Body of pancreas (tissue), 4 donors: ENCODE results near the gene UCK2. TPM values are rescaled to one million over a fixed set of nuclear protein-coding genes. Genes with fewer than 3 reads are reported as not detected.

Source experiments
- ATAC-seq: fragments of 150-250 bp; one replicate; pipeline ENCODE4 v1.9.1; 2016
- DNase-seq, 4 donors: peaks; one replicate each; pipeline ENCODE4 v3.0.0-alpha.2; 2019
- H3K27ac ChIP-seq, 4 donors: fragments of 200-600 bp; sonication (generic); 1 replicate in 3 of 4; 2 replicates in 1 of 4; pipeline versions ENCODE4 v1.5.1 to v1.6.1; 2016 to 2019; ENCODE audit warnings: mild to moderate bottlenecking in 1 of 4, mixed read lengths in 1 of 4, moderate library complexity in 1 of 4
- H3K27me3 ChIP-seq, 2 donors: fragments of 200-600 bp; sonication (generic); one replicate each; pipeline ENCODE4 v1.6.0; 2016; ENCODE audit warnings: mild to moderate bottlenecking in 1 of 2
- H3K36me3 ChIP-seq, 2 donors: fragments of 200-600 bp; sonication (generic); replicated peaks in 1 of 2; 2 replicates each; pipeline ENCODE4 v1.5.1; 2016; ENCODE audit warnings: low read depth in 2 of 2; ENCODE audit not compliant: insufficient read depth in 1 of 2
- H3K4me1 ChIP-seq: fragments of 200-600 bp; sonication (generic); one replicate; pipeline ENCODE4 v1.6.0; 2016
- H3K4me3 ChIP-seq, 2 donors: fragments of 200-600 bp; sonication (generic); 1 replicate in 1 of 2; 2 replicates in 1 of 2; pipeline ENCODE4 v1.5.1; 2016 to 2019
- H3K9me3 ChIP-seq, 3 donors: fragments of 200-600 bp; sonication (generic); 1 replicate in 2 of 3; 2 replicates in 1 of 3; pipeline ENCODE4 v1.5.1; 2016
- CTCF ChIP-seq, 7 experiments: fragments of 450-650 bp in 4 of 7; fragments of 200-600 bp in 3 of 7; sonication (generic) in 3 of 7; IDR thresholded peaks; one replicate each; pipeline ENCODE4 v1.5.1; 2016 to 2019; ENCODE audit warnings: antibody characterized with exemption in 7 of 7
- POLR2A ChIP-seq, 3 donors: fragments of 450-650 bp; IDR thresholded peaks; one replicate each; pipeline ENCODE4 v1.6.1; 2016; ENCODE audit warnings: antibody characterized with exemption in 3 of 3, mild to moderate bottlenecking in 2 of 3
- WGBS, 2 donors: methylation state at CpG; one replicate each; pipeline ENCODE4 v1.1.5; 2017; 5-methylcytosine and 5-hydroxymethylcytosine counted together
- intact Hi-C: fragments of 100-400 bp; cut with DNase I; formaldehyde crosslinking; loops from one replicate; pipeline ENCODE4 v1.15.1; 2023
- total RNA-seq, 2 donors: library from RNA; depleted of rRNA; stranded (reverse); fragments of >200 nt; gene quantifications; one replicate each; pipeline ENCODE4 v1.1.0, GENCODE V29; 2016

Gene UCK2
- total RNA-seq, 2 donors from 2014 or later, result 23.3 to 27.4 TPM

GRCh38 chr1:165945911-165946310, 118.5 kb downstream of the UCK2 start:
- no peak for DNase-seq
- no peak overlapping the region for H3K4me3 ChIP-seq
- TF ChIP-seq POLR2A (IDR thresholded peaks at IDR 0.05) (no peak), CTCF (IDR thresholded peaks at IDR 0.05) (no peak)
- no peaks in the 10 kb centered on the region for H3K36me3 ChIP-seq
- H3K9me3 ChIP-seq, result no peaks in the 10 kb centered on the region
- no peak for ATAC-seq
- no peak overlapping the region for H3K27ac ChIP-seq
- 67 to 77% methylated on average over 4 of the region's 4 CpGs for WGBS, 2 donors
- H3K27me3 ChIP-seq, result no peaks in the 10 kb centered on the region
- intact Hi-C loops, result no loop called here
- H3K4me1 ChIP-seq, result no peaks in the 10 kb centered on the region

GRCh38 chr1:165947797-165948455, 120.5 kb downstream of the UCK2 start:
- Histone ChIP-seq H3K9me3 (no peaks in the 10 kb centered on the region), H3K27me3 (no peaks in the 10 kb centered on the region), H3K27ac (no peak overlapping the region), H3K4me1 (no peaks in the 10 kb centered on the region), H3K36me3 (no peaks in the 10 kb centered on the region), H3K4me3 (no peak overlapping the region)
- no peak for ATAC-seq
- WGBS, 2 donors, result 77 to 85% methylated on average over 3 to 6 of the region's 6 CpGs
- TF ChIP-seq CTCF (IDR thresholded peaks at IDR 0.05) (no peak), POLR2A (IDR thresholded peaks at IDR 0.05) (no peak)
- intact Hi-C loops, result no loop called here
- no peak for DNase-seq

GRCh38 chr1:165949335-165950130, 122.1 kb downstream of the UCK2 start:
- Histone ChIP-seq H3K4me3 (no peak overlapping the region), H3K9me3 (no peaks in the 10 kb centered on the region), H3K4me1 (no peaks in the 10 kb centered on the region), H3K36me3 (no peaks in the 10 kb centered on the region), H3K27ac (no peak overlapping the region), H3K27me3 (no peaks in the 10 kb centered on the region)
- intact Hi-C loops, result no loop called here
- TF ChIP-seq CTCF (IDR thresholded peaks at IDR 0.05), result no peak
- TF ChIP-seq POLR2A (IDR thresholded peaks at IDR 0.05), result no peak
- no peak for ATAC-seq
- WGBS, 2 donors, result 58 to 64% methylated on average over 6 of the region's 6 CpGs
- no peak for DNase-seq

GRCh38 chr1:165954940-165955339, 127.5 kb downstream of the UCK2 start:
- ATAC-seq, result no peak
- peak in 1 of 4 donors; percentile 3 for DNase-seq
- Histone ChIP-seq H3K4me1 (no peaks in the 10 kb centered on the region), H3K27me3 (no peaks in the 10 kb centered on the region), H3K9me3 (no peaks in the 10 kb centered on the region), H3K4me3 (no peak overlapping the region), H3K36me3 (no peaks in the 10 kb centered on the region), H3K27ac (no peak overlapping the region)
- intact Hi-C loops, result no loop called here
- TF ChIP-seq POLR2A (IDR thresholded peaks at IDR 0.05) (no peak), CTCF (IDR thresholded peaks at IDR 0.05) (no peak)
- 47 to 49% methylated on average over 2 of the region's 2 CpGs for WGBS, 2 donors
